Measurements from ENCODE around the gene COG3.

DNA sequence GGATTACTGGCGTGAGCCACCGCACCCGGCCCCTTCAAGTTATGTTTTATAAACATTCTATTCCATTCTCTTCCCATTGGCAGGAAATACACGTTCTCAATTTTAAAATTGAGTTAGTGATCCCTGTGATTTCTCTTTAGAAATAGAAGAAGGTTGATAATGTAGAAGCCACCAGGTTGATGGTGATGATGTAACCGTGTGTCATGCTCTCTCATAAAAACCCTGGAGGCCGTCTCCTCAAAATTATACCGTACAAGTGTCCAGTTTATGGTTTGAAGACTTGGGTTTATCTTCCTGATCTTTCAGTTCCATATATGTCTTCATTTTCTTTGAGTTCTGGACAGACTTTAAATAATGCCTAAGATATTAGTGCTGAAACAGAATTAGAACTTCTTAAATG lies 32.2 kb downstream of the COG3 start:
- TF ChIP-seq, protein P1, sequence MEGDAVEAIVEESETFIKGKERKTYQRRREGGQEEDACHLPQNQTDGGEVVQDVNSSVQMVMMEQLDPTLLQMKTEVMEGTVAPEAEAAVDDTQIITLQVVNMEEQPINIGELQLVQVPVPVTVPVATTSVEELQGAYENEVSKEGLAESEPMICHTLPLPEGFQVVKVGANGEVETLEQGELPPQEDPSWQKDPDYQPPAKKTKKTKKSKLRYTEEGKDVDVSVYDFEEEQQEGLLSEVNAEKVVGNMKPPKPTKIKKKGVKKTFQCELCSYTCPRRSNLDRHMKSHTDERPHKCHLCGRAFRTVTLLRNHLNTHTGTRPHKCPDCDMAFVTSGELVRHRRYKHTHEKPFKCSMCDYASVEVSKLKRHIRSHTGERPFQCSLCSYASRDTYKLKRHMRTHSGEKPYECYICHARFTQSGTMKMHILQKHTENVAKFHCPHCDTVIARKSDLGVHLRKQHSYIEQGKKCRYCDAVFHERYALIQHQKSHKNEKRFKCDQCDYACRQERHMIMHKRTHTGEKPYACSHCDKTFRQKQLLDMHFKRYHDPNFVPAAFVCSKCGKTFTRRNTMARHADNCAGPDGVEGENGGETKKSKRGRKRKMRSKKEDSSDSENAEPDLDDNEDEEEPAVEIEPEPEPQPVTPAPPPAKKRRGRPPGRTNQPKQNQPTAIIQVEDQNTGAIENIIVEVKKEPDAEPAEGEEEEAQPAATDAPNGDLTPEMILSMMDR (IDR thresholded peaks at IDR 0.05), result no peak
- no peak for TF ChIP-seq POLR2A (IDR thresholded peaks at IDR 0.05)
